DMS114 treated with DMSO at 0.1 percent for 48 hours (cell line): ENCODE measurements around the gene RCHY1.
"Not testable (repeated sequence)": the region's sequence is repeated elsewhere in the genome, so short reads cannot be mapped to it uniquely, and the experiment has no call there.

Experiments
- DNase-seq: peaks from one replicate; lab custom pipeline; 2025; ENCODE audit not compliant: unreplicated experiment; lab: John Stamatoyannopoulos, UW

The RCHY1 gene

DNA sequence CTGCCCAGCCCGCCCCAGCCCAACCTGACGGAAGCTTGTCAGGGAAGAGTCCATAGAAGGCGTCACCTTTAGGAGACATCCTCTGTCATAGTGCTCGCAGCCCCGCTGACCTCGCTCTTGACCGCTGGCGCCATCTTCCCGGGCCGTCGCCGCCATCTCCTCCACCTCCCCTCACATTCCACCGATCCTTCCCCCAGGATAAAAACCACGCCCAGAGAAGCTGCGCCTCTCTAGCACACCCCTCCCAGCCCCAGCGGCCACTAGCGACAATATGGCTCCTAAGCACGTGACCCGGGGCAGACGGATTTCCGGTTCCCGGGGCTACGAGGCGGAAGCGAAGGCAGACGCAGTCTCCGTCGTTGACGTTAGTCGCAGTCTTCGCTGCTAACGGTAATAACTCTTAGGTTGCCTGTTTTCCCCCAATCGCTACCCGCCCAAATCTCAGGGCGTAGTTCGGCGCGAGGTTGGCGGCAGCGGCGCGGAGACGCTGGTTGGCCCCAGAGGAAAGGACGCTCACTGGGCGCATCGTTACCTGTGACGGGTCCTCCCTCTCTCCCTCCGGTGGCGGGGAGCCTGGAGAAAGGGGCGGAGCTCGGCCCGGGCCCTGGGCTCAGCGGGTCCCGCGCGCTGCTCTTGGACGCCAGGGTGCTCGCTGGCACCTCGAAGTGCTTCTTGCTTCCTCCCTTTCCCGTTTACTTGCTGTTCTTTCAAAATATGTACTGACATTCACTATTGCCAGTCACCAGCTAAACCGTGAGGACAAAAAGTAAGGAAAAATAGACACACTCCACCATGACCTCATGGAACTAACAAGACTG is at the start of gene RCHY1, which contains the start of gene THAP6:
Gene RCHY1, minus strand, starts transcription at position 273 of the 818 bp plus-strand sequence. Its CDS starts 117 bp downstream, at position 156.
Gene THAP6, plus strand, starts transcription at position 343 of the 818 bp plus-strand sequence. CDS start 980 bp downstream, outside the sequence.
- peak; percentile 82 for DNase-seq

DNA sequence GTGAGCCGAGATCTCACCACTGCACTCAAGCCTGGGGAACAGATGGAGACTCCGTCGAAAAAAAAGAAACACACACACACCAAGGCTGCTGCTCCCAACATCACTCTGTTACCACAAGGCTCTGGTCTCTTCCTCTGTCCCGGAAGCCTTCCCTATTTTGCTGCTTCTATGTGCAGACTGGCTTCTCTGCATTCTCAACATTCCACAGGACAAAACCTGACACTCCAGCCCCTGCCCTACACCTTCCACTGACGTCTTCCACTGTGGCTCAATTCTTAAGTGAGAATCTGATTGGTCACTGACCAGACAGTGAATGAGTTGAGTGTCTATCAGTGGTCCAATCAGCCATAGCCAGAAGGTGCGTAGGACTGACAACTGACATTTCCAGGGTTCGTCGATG is 47.6 kb upstream of the RCHY1 start:
- no peak for DNase-seq

DNA sequence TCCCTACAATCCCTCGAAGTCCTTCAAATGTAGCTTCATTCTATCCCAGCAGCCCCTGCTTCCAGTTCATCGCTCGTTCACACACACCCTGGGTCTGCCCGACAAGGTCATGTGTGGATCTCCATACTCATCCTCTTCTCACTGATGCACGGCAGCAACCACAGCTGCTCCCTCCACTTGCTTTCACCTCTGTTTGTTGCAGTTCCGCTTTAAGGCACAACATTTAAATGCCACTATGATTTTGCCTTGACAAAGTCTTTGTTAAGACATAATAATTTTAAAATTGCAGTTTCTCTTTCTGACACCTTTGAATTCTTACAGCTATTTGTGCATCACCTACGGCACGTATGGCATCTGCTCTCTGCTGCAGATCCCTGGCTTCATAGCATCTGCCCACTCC is 43.5 kb upstream of the RCHY1 start:
- DNase-seq = no peak

DNA sequence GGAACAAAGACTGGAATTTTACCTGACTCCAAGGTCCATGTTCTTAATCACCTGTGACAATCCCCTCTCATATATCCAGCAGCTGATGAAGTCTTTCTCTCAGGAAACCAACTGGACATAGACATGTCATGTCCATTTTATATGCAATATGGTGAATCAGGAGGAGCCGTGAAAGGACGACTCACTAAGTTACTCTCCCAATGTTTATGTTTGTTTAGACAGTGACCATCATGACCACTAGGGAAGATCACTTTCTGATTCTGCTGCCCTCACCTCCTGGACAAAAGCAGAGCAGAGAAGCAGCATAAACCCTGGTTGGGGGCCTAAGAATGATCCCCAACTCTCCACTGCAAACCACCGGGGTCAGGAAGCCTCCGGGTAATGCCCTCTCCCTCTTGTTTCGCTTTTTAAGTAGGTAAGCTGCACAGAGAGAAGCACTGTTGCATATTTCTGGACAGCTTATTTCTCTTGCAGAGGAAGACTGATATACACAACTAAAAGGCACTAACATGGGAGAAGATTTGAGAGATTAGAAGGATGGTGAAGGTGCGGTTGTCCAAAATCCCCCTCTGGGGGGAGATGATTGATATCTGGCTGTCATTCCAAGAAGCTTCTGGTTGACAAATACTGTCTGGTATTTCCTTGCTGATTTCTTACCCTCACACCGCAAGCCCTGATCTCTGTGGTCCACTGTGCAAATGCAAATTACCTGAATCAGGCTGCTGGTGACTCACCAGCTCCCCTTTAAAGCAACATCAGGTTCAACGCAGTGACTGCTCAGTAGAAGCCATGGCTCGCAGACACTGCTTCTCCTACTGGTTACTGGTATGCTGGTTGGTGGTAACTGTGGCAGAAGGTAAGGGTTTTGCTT is 41.3 kb upstream of the RCHY1 start, which contains the start of gene ODAPH:
Gene ODAPH, plus strand, starts transcription at position 773 of the 871 bp plus-strand sequence. Its CDS starts 17 bp downstream, at position 790.
- DNase-seq = no peak

DNA sequence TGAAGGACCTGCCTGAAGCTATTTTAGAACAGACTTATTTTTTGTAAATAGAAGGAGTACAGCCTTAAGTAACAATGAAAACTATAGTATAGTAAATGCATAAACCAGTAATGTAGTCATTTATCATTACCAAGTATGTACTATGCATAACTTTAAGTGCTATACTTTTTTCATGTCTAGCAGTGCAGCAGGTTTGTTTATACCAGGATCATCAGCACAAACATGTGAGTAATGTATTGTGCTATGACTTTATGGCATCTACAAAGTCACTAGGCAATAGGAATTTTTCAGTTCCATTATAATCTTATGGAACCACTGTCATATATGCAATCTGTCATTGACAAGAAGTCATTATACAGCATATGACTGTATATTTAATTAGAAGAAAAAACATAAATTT is 38.2 kb upstream of the RCHY1 start:
- DNase-seq = no peak

DNA sequence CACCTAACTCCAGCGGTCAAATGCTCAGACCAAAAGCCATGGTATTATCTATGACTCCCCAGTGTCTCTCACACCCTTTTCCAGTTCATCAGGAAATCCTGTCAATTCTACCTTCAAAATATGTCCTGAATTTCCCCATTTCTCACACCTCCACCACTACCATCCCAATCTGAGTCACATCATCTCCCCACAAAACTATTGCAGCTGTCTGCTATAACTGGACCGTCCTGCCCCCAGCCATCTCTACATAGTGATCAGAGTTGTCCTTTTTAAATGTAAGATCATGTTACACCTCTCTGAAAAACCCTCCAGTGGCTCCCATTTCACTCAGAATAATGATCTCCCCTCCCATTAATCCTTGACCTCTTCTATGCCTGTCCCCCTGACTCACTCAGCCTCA is 34.8 kb upstream of the RCHY1 start:
- DNase-seq = no peak

DNA sequence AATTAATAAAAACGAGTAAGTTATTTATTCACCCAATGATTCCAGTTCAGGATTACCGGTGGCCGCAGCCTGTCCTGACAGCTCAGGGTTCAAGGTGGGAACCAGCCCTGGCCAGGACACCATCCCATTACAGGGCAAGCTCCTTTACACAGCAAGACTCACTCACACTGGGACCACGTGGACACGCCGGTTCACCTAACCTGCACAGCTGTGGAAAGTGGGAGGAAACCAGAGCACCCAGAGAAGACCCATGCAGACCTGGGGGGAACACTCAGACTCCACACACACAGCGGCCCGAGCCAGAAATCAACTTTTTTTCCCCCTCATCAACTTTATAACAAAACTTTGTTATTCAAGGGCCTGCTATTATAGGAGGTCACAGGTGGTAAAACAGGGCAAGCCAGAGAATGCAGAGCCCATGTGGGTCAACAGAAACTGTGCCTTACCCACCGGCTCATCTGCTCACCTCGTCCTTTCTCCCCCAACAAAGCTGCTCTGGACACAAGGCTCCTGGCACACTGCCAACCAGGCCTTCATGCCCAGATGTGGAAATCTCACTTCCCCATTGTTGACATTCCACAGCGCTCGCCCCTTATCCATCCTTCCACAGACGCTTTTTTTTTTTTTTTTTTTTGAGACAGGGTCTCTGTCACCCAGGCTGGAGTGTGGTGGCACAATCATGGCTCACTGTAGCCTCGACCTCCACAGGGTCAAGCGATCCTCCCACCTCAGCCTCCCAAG is 33.6 kb upstream of the RCHY1 start:
- DNase-seq = no peak

DNA sequence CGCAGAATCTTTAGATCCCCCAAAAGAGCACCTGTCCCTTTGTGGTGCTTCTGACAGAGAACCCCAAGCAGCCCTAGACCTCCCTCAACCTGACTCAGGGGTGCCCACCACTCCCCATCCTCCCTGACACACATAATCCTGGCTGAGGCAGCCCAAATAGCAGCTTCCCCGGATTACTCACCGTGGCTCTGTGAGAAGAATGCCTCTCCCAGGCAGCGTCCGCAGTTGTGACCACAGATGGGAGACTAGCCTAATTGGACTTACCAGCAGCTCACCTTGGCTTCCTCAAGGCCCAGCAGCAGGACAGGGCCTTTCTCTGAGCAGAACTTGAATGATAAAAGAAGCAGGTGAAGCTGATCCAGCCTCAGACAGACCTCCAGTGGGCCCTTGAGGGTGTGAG is 31.3 kb upstream of the RCHY1 start:
- DNase-seq = no peak

DNA sequence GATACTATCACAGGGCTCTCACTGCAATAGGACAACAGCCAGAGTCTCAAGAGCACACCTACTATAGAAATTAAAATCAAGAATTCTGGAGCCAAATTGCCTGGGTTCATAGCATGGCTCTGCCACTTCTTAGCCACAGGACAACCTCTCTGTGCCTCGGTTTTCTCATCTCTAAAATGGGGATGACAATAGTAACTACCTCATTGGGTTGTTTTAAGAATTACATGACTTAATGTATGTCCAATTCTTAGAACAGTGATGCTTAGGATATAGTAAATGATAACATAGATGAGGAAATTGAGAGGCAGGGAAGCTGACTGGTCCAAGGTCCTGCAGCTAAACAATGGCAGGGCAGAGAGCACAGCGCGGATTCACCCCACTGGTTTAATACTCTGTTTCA is 30.7 kb upstream of the RCHY1 start:
- DNase-seq = no peak

DNA sequence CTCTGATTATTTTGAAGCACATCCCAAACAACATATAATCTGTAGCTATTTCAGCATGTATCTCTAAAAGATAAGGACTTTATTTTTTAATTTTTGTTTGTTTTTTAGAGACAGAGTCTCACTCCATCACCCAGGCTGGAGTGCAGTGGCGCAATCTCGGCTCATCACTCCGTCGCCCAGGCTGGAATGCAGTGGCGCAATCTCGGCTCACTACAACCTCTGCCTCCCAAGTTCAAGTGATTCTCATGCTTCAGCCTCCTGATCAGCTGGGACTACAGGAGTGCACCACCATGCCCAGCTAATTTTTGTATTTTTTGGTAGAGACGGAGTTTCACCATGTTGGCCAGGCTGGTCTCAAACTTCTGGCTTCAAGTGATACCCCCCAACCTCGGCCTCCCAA is 30.0 kb upstream of the RCHY1 start:
- not testable (repeated sequence) for DNase-seq

DNA sequence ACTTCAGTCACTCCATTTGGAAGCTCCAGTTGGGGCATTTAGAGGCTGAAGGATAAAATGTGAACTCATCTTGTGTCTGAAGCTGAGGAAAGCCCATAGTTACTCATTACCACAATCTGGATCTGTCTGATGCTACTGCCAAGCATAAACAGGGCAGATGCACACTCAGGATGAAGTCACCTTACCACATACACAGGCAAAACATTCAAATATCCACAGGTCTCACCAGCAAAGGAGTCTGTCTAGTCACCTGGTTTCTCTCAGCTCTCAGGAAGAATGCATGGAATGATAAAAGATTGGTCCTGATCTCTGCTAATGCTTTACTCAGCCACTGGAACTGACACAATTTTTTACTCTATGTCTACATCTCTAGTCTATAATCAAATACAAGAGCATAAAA is 28.6 kb upstream of the RCHY1 start:
- DNase-seq = no peak

DNA sequence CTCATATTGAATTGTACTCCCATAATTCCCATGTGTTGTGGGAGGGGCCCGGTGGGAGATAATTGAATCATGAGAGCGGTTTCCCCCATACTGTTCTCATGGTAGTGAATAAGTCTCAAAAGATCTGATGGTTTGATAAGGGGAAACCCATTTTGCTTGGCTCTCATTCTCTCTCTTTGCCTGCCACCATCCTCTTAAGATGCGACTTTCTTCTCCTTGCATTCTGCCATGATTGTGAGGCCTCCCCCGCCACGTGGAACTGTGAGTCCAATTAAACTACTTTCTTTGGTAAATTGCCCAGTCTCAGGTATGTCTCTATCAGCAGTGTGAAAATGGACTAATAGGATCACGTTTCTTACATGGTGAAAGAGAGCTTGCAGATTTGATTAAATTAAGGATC is 23.1 kb upstream of the RCHY1 start:
- DNase-seq = not testable (repeated sequence)

DNA sequence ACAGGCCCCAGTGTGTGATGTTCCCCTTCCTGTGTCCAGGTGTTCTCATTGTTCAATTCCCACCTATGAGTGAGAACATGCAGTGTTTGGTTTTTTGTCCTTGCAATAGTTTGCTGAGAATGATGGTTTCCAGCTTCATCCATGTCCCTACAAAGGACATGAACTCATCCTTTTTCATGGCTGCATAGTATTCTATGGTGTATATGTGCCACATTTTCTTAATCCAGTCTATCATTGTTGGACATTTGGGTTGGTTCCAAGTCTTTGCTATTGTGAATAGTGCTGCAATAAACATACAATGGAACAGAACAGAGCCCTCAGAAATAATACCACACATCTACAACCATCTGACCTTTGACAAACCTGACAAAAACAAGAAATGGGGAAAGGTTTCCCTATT is 19.7 kb upstream of the RCHY1 start:
- DNase-seq = not testable (repeated sequence)

DNA sequence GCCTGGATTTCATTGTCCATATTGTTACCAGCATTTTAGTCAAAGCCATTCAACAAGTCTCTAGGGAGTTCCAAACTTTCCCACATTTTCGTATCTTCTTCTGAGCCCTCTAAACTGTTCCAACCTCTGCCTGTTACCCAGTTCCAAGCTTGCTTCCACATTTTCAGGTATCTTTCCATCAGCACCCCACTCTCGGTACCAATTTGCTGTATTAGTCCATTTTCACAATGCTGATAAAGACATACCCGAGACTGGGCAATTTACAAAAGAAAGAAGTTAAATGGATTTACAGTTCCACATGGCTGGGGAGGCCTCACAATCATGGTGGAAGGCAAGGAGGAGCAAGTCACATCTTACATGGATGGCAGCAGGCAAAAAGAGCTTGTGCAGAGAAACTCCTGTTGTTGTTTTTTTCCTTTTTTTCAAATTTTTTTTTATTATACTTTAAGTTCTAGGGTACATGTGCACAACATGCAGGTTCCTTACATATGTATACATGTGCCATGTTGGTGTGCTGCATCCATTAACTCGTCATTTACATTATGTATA is 19.2 kb upstream of the RCHY1 start:
- DNase-seq = not testable (repeated sequence)

DNA sequence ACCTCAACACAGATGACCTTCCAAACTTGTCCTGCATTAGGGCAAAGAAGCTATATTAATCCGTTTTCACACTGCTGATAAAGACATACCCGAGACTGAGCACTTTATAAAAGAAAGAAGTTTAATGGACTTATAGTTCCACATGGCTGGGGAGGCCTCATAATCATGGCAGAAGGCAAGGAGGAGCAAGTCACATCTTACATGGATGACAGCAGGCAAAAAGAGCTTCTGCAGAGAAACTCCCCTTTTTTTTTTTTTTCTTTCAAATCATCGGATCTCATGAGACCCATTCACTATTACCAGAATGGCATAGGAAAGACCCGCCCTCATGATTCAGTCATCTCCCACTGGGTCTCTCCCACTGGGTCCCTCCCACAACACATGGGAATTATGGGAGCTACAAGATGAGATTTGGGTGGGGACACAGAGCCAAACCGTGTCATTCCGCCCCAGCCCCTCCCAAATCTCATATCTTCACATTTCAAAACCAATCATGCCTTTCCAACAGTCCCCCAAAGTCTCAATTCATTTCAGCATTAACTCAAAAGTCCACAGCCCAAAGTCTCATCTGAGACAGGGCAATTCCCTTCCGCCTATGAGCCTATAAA is 17.4 kb upstream of the RCHY1 start:
- not testable (repeated sequence) for DNase-seq

DNA sequence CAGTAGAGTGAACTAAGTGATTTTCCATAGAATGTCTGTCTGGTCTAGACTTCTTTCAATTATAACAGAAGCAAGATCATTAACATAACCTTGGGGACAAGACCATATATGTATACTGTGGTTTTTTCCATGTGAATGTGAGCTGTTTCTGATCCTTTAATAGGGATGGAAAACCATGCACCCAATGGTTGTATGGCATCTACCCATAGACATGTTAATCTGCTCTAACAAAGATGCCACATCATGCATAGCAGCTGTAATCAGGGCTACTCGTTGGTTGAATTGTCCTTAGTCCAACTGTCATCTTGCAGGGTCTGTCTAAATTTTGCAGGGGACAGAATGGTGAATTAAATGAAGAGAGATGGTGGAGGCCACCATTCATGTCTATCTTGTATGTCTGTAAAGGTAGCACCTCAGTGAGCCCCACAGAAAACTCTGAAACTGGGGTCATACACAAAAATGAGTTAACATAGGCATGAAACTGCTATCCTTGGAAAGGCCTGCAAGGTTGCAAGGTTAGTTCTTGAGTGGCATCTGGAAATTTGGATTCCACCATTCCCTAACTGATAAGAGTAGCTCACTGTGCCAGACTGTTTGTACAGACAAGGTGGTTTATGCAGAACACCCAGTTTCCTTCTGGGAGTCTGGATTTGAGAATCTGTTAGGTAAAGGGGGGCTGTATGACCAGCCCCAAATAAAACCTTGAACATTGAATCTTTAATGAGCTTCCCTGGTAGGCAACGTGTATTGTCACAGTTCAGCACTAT is 16.5 kb upstream of the RCHY1 start:
- DNase-seq = no peak

DNA sequence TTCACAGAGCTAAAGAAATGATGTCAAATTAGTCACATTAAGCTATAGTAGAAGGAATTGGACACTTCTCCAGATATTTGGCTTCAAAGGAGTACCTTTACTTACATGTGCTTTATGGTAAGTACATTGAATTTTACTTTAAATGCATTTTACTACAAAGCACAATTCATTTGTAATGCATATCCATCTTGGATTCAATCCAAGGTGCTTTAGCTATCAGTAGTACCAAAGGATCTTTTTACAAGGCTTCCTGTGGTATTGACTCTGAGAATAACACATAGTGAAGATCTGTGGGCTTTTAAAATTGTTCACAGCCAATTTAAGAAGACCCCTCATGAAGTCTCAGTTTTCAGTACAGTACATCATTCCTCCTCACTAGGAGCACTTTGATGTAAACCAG is 13.3 kb upstream of the RCHY1 start:
- DNase-seq = no peak

DNA sequence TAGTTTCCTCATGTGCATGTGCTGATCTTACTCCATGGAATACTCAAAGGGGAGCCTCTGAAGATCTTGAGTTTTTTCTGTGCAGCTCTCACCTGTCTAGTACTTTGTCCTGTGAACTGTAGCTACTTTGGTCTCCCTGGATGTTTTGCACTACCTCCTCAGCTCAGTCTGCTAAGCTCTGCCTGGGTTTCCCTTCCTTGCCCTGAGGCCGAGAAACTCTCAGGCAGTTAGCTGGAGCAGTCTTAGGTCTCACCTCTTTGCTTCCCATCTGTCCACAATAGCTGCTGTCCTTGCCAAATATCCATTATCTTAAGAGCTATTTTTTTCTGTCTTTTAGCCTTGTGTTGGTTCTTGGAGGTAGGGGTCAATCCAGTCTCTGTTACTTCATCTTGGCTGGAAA is 11.7 kb upstream of the RCHY1 start:
- no peak for DNase-seq

DNA sequence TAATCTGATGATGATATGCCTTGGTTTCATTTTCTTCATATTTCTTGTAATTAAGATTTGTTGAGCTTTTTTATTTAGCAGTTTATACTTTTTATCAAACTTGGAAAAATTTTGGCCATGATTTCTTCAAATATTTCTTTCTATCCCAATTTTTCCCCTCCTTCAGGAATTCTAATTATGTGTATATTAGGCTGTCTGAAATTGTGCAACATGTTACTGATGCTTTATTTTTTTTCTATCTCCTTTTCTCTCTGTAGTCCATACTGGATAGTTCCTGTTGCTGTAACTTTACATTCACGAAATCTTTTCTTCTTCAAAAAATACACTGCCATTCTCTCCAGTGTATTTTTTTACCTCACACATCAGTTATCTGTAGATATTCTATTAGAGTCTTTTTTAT is 10.9 kb upstream of the RCHY1 start:
- no peak for DNase-seq

DNA sequence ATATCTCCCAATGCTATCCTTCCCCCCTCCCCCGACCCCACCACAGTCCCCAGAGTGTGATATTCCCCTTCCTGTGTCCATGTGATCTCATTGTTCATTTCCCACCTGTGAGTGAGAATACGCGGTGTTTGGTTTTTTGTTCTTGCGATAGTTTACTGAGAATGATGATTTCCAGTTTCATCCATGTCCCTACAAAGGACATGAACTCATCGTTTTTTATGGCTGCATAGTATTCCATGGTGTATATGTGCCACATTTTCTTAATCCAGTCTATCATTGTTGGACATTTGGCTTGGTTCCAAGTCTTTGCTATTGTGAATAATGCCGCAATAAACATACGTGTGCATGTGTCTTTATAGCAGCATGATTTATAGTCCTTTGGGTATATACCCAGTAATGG is 5.2 kb upstream of the RCHY1 start:
- DNase-seq = not testable (repeated sequence)
